ENCODE measurements around the gene ZNF793.

Gene ZNF793

DNA sequence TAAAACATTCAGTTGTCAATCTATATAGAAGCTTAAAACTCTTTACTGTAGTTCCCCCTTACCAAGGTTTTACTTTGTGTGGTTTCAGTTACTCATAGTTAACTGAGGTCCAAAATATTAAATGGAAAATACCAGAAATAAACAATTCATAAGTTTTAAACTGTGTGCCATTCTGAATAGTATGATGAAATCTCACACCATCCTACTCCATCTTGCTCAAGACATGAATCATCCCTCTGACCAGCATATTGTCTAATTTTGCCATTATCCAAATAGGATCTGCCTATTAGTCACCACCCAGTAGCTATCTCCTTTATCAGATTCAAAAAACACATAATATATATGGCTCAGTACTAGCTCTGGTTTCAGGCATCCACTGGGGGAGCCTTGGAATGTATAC, 65.5 kb downstream of the ZNF793 start:
- DNase-seq: no peak

DNA sequence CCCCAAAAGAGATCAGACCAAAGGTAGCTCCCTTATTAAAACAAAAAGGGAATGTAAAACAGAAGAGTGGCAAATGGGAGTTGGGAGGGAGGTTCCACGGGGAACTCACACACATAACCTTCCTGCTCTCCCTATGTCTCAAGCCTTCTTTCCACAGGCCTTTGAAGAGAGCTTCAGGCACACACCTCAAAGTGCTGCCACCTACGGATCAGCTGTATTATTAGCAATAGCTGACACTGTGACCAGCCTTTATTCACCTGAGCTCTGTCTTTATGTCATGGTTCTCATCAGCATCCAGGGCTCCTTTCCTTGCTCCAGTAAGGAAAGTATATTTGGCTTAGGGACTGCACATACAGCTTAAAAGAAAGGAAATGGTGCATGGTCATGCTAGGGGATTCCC, 76.6 kb downstream of the ZNF793 start:
- DNase-seq: no peak
